IMR-90 (cell line): ENCODE measurements around the gene AQP12B. TPM values are rescaled to one million over a fixed set of nuclear protein-coding genes. Genes with fewer than 3 reads are reported as not detected.

Experiments
- ATAC-seq: fragments of 200-7000 bp; cut with Tn5 transposase; 2 replicates; pipeline ENCODE4 v1.9.1; 2020; ENCODE audit warnings: low read depth, mild to moderate bottlenecking, moderate library complexity
- BruUV-seq: library from RNA; stranded (reverse); fragments of 400-500 nt; replicated peaks from 2 replicates; lab custom pipeline; 2021; lab: Mats Ljungman, UMichigan
- CTCF ChIA-PET: fragments of 300-600 bp; formaldehyde crosslinking; extraction: SDS; loops from one replicate; lab custom pipeline; 2021; ENCODE audit warnings: antibody characterized with exemption; lab: Yijun Ruan, JAX
- POLR2A ChIA-PET: fragments of 300-600 bp; sonication (Branson Sonifier 250); formaldehyde crosslinking; loops from one replicate; lab custom pipeline; 2022; ENCODE audit warnings: antibody characterized with exemption; ENCODE audit not compliant: unreplicated experiment; lab: Charles Lee
- DNase-seq: peaks from one replicate; pipeline ENCODE4 v3.0.0; 2013
- H2AFZ ChIP-seq: replicated peaks from 2 replicates; pipeline ENCODE3; 2013; ENCODE audit warnings: low read length, mild to moderate bottlenecking; ENCODE audit not compliant: poor library complexity
- H2AK5ac ChIP-seq: 2 replicates; pipeline ENCODE4 v1.6.1; 2013; ENCODE audit warnings: low read depth, low read length, inconsistent platforms
- H2AK9ac ChIP-seq: replicated peaks from 2 replicates; pipeline ENCODE3; 2013; ENCODE audit warnings: mild to moderate bottlenecking, low read depth, low read length, moderate library complexity; ENCODE audit not compliant: poor library complexity
- H2BK120ac ChIP-seq: 2 replicates; pipeline ENCODE4 v1.6.1; 2013; ENCODE audit warnings: low read depth, low read length, inconsistent platforms
- H2BK15ac ChIP-seq: 3 replicates; pipeline ENCODE4 v1.6.1; 2013; ENCODE audit warnings: low read depth, low read length, inconsistent platforms
- H2BK20ac ChIP-seq: 2 replicates; pipeline ENCODE4 v1.6.1; 2013; ENCODE audit warnings: low read depth, mild to moderate bottlenecking, inconsistent platforms, low read length, moderate library complexity
- H2BK5ac ChIP-seq: 2 replicates; pipeline ENCODE4 v1.6.1; 2013; ENCODE audit warnings: mild to moderate bottlenecking, low read depth, low read length, inconsistent platforms; ENCODE audit not compliant: poor library complexity, severe bottlenecking
- H3K14ac ChIP-seq: replicated peaks from 2 replicates; pipeline ENCODE4 v1.6.1; 2013; ENCODE audit warnings: low read depth, low read length, inconsistent platforms
- H3K18ac ChIP-seq: 2 replicates; pipeline ENCODE4 v1.6.1; 2013; ENCODE audit warnings: low read depth, low read length, control low read depth
- H3K23ac ChIP-seq: 2 replicates; pipeline ENCODE4 v1.6.1; 2013; ENCODE audit warnings: low read depth, low read length, inconsistent platforms
- H3K27ac ChIP-seq: 2 replicates; pipeline ENCODE4 v1.5.1; 2013; ENCODE audit warnings: mild to moderate bottlenecking, control low read depth, low read length; ENCODE audit not compliant: insufficient read depth
- H3K27me3 ChIP-seq: 2 replicates; pipeline ENCODE4 v1.6.1; 2013; ENCODE audit warnings: low read length; ENCODE audit not compliant: control insufficient read depth, insufficient read depth
- H3K36me3 ChIP-seq: 2 replicates; pipeline ENCODE4 v1.6.1; 2013; ENCODE audit warnings: low read length, mixed read lengths; ENCODE audit not compliant: control insufficient read depth, insufficient read depth
- H3K4ac ChIP-seq: 2 replicates; pipeline ENCODE4 v1.6.1; 2013; ENCODE audit warnings: low read depth, low read length, inconsistent platforms
- H3K4me1 ChIP-seq: 2 replicates; pipeline ENCODE4 v1.6.1; 2013; ENCODE audit warnings: low read length, mixed read lengths; ENCODE audit not compliant: control insufficient read depth, insufficient read depth
- H3K4me2 ChIP-seq: 2 replicates; pipeline ENCODE4 v1.6.1; 2013; ENCODE audit warnings: low read depth, mild to moderate bottlenecking, control low read depth, low read length, moderate library complexity
- H3K4me3 ChIP-seq: 2 replicates; pipeline ENCODE4 v1.5.1; 2013; ENCODE audit warnings: low read depth, mild to moderate bottlenecking, control low read depth, low read length, moderate library complexity; ENCODE audit not compliant: insufficient read depth
- H3K56ac ChIP-seq: 2 replicates; pipeline ENCODE4 v1.6.1; 2013; ENCODE audit warnings: low read length, inconsistent platforms; ENCODE audit not compliant: insufficient read depth; ENCODE audit errors: extremely low read depth
- H3K79me1 ChIP-seq, 2 experiments: 2 replicates each; pipeline ENCODE4 v1.6.1; 2013; ENCODE audit warnings: low read length in 2 of 2, inconsistent platforms in 1 of 2, low read depth in 1 of 2
- H3K9ac ChIP-seq: 2 replicates; pipeline ENCODE4 v1.6.1; 2013; ENCODE audit warnings: low read depth, low read length, control low read depth
- H3K9me1 ChIP-seq: 2 replicates; pipeline ENCODE4 v1.6.1; 2013; ENCODE audit warnings: low read length, inconsistent platforms; ENCODE audit not compliant: insufficient read depth
- H3K9me3 ChIP-seq: 2 replicates; pipeline ENCODE4 v1.6.1; 2013; ENCODE audit warnings: low read length; ENCODE audit not compliant: control insufficient read depth, insufficient read depth
- H4K20me1 ChIP-seq: 2 replicates; pipeline ENCODE4 v1.6.1; 2013; ENCODE audit warnings: low read length, inconsistent platforms; ENCODE audit not compliant: insufficient read depth
- H4K5ac ChIP-seq: 2 replicates; pipeline ENCODE4 v1.6.1; 2013; ENCODE audit warnings: mild to moderate bottlenecking, low read depth, low read length, control low read depth
- H4K8ac ChIP-seq, 2 experiments: 2 replicates each; pipeline ENCODE4 v1.6.1; 2013; ENCODE audit warnings: low read depth in 2 of 2, low read length in 2 of 2, control low read depth in 1 of 2, inconsistent platforms in 1 of 2
- H4K91ac ChIP-seq: 2 replicates; pipeline ENCODE4 v1.6.1; 2013; ENCODE audit warnings: low read depth, low read length, inconsistent platforms; ENCODE audit not compliant: insufficient read depth
- BHLHE40 ChIP-seq: fragments of 150-350 bp; IDR thresholded peaks from 2 replicates; pipeline ENCODE4 v1.6.1; 2016; ENCODE audit warnings: mild to moderate bottlenecking, low read depth, low read length
- CEBPB ChIP-seq: IDR thresholded peaks from 2 replicates; pipeline ENCODE4 v1.6.1; 2012; ENCODE audit warnings: low read depth, low read length, improper control_type of control experiment
- CHD1 ChIP-seq: IDR thresholded peaks from 2 replicates; pipeline ENCODE4 v1.6.1; 2012; ENCODE audit warnings: low read depth, low read length, improper control_type of control experiment
- FOS ChIP-seq: fragments of 150-350 bp; IDR thresholded peaks from 2 replicates; pipeline ENCODE4 v1.6.1; 2016; ENCODE audit warnings: low read depth, low read length
- MAFK ChIP-seq: IDR thresholded peaks from 2 replicates; pipeline ENCODE4 v1.6.1; 2012; ENCODE audit warnings: low read depth, low read length, improper control_type of control experiment
- MAZ ChIP-seq: IDR thresholded peaks from 2 replicates; pipeline ENCODE4 v1.6.1; 2012; ENCODE audit warnings: low read depth, mild to moderate bottlenecking, low read length, improper control_type of control experiment, moderate library complexity, borderline replicate concordance
- MXI1 ChIP-seq: IDR thresholded peaks from 2 replicates; pipeline ENCODE4 v1.6.1; 2012; ENCODE audit warnings: low read depth, mild to moderate bottlenecking, low read length, moderate library complexity, borderline replicate concordance
- NFE2L2 ChIP-seq: fragments of 150-350 bp; IDR thresholded peaks from 2 replicates; pipeline ENCODE4 v1.6.1; 2016; ENCODE audit warnings: low read depth, mild to moderate bottlenecking, low read length
- POLR2A ChIP-seq: IDR thresholded peaks from 2 replicates; pipeline ENCODE4 v1.6.1; 2012; ENCODE audit warnings: mild to moderate bottlenecking, low read depth, low read length
- RAD21 ChIP-seq: IDR thresholded peaks from 2 replicates; pipeline ENCODE4 v1.6.1; 2012; ENCODE audit warnings: low read length, improper control_type of control experiment
- RCOR1 ChIP-seq: IDR thresholded peaks from 2 replicates; pipeline ENCODE4 v1.6.1; 2012; ENCODE audit warnings: mild to moderate bottlenecking, low read length, improper control_type of control experiment; ENCODE audit not compliant: insufficient replicate concordance
- RFX5 ChIP-seq: IDR thresholded peaks from 2 replicates; pipeline ENCODE4 v1.8.0; 2012; ENCODE audit warnings: low read depth, mild to moderate bottlenecking, low read length, moderate library complexity
- SMC3 ChIP-seq: fragments of 150-350 bp; IDR thresholded peaks from 2 replicates; pipeline ENCODE4 v1.6.1; 2016; ENCODE audit warnings: low read depth, mild to moderate bottlenecking, antibody characterized with exemption, low read length, moderate library complexity
- WGBS, 2 experiments: methylation state at CpG; one replicate each; pipeline versions ENCODE4 v1.1.5 to v1.1.7; 2013; ENCODE audit warnings: missing lambda C conversion rate in 2 of 2; ENCODE audit not compliant: insufficient read length in 1 of 2; ENCODE audit errors: extremely low coverage in 2 of 2; 5-methylcytosine and 5-hydroxymethylcytosine counted together
- dilution Hi-C: fragments of 300-500 bp; cut with HindIII; formaldehyde crosslinking; loops from one replicate; pipeline ENCODE4 v1.14.3; 2018; ENCODE audit warnings: low sequenced_read_pairs; ENCODE audit not compliant: unreplicated experiment
- in situ Hi-C: fragments of 300-500 bp; cut with MboI; formaldehyde crosslinking; loops from 3 replicates; pipeline ENCODE4 v1.14.3; 2019; ENCODE audit warnings: low sequenced_read_pairs, inconsistent platforms, mixed read lengths
- intact Hi-C: fragments of 100-400 bp; cut with micrococcal nuclease; formaldehyde crosslinking; loops from 2 replicates; pipeline ENCODE4 v1.10.0; 2022
- polyA plus RNA-seq, 3 experiments: library from polyadenylated mRNA; depleted of rRNA; stranded (reverse); fragments of >200 nt; gene quantifications; 2 replicates each; pipeline ENCODE4 v1.2.3, GENCODE V29; 2012; ENCODE audit warnings: low replicate concordance in 1 of 3
- total RNA-seq: library from RNA; depleted of rRNA; stranded (reverse); fragments of >200 nt; gene quantifications from 2 replicates; pipeline ENCODE4 v1.2.3, GENCODE V29; 2012
- TF ChIP-seq, protein P1 (sequence below): fragments of 150-350 bp; IDR thresholded peaks from 2 replicates; pipeline ENCODE4 v1.6.1; 2016; ENCODE audit warnings: low read depth, mild to moderate bottlenecking, low read length, moderate library complexity, borderline replicate concordance
- TF ChIP-seq, protein P2 (sequence below): conservative IDR thresholded peaks from 2 replicates; pipeline ENCODE4 v1.5.1; 2012; ENCODE audit warnings: mild to moderate bottlenecking, low read depth, low read length, improper control_type of control experiment
- TF ChIP-seq, protein P3 (sequence below): fragments of 150-350 bp; IDR thresholded peaks from 2 replicates; pipeline ENCODE4 v1.6.1; 2017; ENCODE audit warnings: mild to moderate bottlenecking, antibody characterized with exemption, low read length, low read depth

Gene AQP12B
- total and polyA plus RNA-seq, 2 of the 4 experiments (the other 2 are of a cell fraction): not detected

DNA sequence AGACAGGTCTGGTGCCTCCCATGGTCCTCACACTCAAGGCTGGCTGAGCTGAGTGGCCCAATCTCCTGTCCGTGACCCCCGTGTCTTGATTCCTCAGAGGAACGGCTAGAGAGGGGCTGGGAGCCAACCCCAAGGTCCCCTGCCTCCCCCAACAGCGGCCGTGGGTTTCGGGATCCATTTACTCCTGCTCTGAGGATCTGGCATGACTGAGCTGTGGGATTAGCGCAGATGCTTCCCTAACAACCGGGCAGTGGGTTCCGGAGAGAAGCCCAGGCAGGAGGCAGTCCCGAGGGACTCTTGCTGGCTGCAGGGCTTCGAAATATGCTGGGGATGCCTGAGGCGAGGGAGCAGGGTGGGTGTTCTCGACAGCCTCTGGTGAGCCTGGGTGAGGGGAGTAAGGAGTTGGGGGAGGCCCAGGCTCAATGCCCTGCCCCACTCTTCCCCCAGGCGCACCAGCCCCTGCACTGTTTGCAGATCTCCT is 38.5 kb downstream of the AQP12B start:
- Histone ChIP-seq H3K9me3 (no peaks in the 10 kb centered on the region), H2AFZ (no peak overlapping the region), H4K20me1 (no peaks in the 10 kb centered on the region), H3K9me1 (no peaks in the 10 kb centered on the region), H3K36me3 (no peaks in the 10 kb centered on the region), H2AK9ac (no peak overlapping the region), H2AK5ac (no peak overlapping the region), H4K91ac (no peak overlapping the region), H2BK120ac (no peak overlapping the region), H3K4ac (no peak overlapping the region), H3K23ac (no peak overlapping the region), H3K4me1 (no peaks in the 10 kb centered on the region), H3K9ac (no peak overlapping the region), H3K79me1 (no peaks in the 10 kb centered on the region), H3K18ac (no peak overlapping the region), H2BK20ac (no peak overlapping the region), H3K4me3 (no peak overlapping the region), H2BK5ac (no peak overlapping the region), H3K14ac (no peak overlapping the region), H4K8ac (no peak overlapping the region), H3K4me2 (no peak overlapping the region), H3K27me3 (peaks cover 56% of the 10 kb centered on the region), H3K27ac (no peak overlapping the region), H4K5ac (no peak overlapping the region), H2BK15ac (no peak overlapping the region), H3K56ac (no peak overlapping the region)
- no TSS peak for BruUV-seq
- intact Hi-C loops (no loop called here), dilution Hi-C loops (no loop called here), in situ Hi-C loops (no loop called here)
- ATAC-seq: no peak
- CTCF ChIA-PET: no interaction called here
- POLR2A ChIA-PET: no interaction called here
- TF ChIP-seq CHD1: no peak
- TF ChIP-seq, protein P1, sequence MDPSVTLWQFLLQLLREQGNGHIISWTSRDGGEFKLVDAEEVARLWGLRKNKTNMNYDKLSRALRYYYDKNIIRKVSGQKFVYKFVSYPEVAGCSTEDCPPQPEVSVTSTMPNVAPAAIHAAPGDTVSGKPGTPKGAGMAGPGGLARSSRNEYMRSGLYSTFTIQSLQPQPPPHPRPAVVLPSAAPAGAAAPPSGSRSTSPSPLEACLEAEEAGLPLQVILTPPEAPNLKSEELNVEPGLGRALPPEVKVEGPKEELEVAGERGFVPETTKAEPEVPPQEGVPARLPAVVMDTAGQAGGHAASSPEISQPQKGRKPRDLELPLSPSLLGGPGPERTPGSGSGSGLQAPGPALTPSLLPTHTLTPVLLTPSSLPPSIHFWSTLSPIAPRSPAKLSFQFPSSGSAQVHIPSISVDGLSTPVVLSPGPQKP: no peak
- TF ChIP-seq MAZ: no peak
- TF ChIP-seq RFX5: no peak
- no peak for TF ChIP-seq NFE2L2
- no peak for TF ChIP-seq BHLHE40
- TF ChIP-seq, protein P2, sequence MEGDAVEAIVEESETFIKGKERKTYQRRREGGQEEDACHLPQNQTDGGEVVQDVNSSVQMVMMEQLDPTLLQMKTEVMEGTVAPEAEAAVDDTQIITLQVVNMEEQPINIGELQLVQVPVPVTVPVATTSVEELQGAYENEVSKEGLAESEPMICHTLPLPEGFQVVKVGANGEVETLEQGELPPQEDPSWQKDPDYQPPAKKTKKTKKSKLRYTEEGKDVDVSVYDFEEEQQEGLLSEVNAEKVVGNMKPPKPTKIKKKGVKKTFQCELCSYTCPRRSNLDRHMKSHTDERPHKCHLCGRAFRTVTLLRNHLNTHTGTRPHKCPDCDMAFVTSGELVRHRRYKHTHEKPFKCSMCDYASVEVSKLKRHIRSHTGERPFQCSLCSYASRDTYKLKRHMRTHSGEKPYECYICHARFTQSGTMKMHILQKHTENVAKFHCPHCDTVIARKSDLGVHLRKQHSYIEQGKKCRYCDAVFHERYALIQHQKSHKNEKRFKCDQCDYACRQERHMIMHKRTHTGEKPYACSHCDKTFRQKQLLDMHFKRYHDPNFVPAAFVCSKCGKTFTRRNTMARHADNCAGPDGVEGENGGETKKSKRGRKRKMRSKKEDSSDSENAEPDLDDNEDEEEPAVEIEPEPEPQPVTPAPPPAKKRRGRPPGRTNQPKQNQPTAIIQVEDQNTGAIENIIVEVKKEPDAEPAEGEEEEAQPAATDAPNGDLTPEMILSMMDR: no peak
- no peak for TF ChIP-seq SMC3
- TF ChIP-seq FOS: no peak
- TF ChIP-seq POLR2A: no peak
- no peak for TF ChIP-seq RCOR1
- TF ChIP-seq RAD21: no peak
- TF ChIP-seq MAFK: no peak
- TF ChIP-seq CEBPB: no peak
- TF ChIP-seq, protein P3, sequence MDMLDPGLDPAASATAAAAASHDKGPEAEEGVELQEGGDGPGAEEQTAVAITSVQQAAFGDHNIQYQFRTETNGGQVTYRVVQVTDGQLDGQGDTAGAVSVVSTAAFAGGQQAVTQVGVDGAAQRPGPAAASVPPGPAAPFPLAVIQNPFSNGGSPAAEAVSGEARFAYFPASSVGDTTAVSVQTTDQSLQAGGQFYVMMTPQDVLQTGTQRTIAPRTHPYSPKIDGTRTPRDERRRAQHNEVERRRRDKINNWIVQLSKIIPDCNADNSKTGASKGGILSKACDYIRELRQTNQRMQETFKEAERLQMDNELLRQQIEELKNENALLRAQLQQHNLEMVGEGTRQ: no peak
- TF ChIP-seq MXI1: no peak
- 73% methylated on average over 4 of the region's 14 CpGs; no CpG with 5 or more reads in 1 of the 2 experiments for WGBS, 2 experiments
- no peak for DNase-seq
